Fibroblast of lung (primary cell): Measurements from ENCODE around the gene PKN1. TPM values are rescaled to one million over a fixed set of nuclear protein-coding genes. Genes with fewer than 3 reads are reported as not detected.

Experiments
- DNase-seq, 2 donors: peaks; one replicate each; pipeline versions ENCODE4 v3.0.0 to v3.0.0-alpha.2; 2010; ENCODE audit warnings: low read depth in 2 of 2
- H2AFZ ChIP-seq: 2 replicates; pipeline ENCODE4 v1.5.1; 2012; ENCODE audit warnings: low read length, control low read depth, inconsistent platforms
- H3K27ac ChIP-seq: 2 replicates; pipeline ENCODE4 v1.5.1; 2011; ENCODE audit warnings: low read length, control low read depth; ENCODE audit not compliant: insufficient read depth
- H3K27me3 ChIP-seq: 2 replicates; pipeline ENCODE4 v1.5.1; 2011; ENCODE audit warnings: mild to moderate bottlenecking, low read length; ENCODE audit not compliant: control insufficient read depth, insufficient read depth
- H3K36me3 ChIP-seq: 2 replicates; pipeline ENCODE4 v1.5.1; 2011; ENCODE audit warnings: low read length; ENCODE audit not compliant: control insufficient read depth, insufficient read depth
- H3K4me1 ChIP-seq: 2 replicates; pipeline ENCODE4 v1.5.1; 2011; ENCODE audit warnings: low read length; ENCODE audit not compliant: control insufficient read depth, insufficient read depth; ENCODE audit errors: extremely low read depth
- H3K4me2 ChIP-seq: 2 replicates; pipeline ENCODE4 v1.5.1; 2011; ENCODE audit warnings: low read length, control low read depth; ENCODE audit not compliant: insufficient read depth; ENCODE audit errors: extremely low read depth
- H3K4me3 ChIP-seq, 4 experiments: fragments of 200-600 bp in 1 of 4; sonication (generic) in 1 of 4; replicated peaks in 1 of 4; 2 replicates each; pipeline ENCODE4 v1.5.1; 2011 to 2016; ENCODE audit warnings: low read length in 4 of 4, low read depth in 3 of 4, mild to moderate bottlenecking in 3 of 4, control low read depth in 2 of 4, inconsistent platforms in 1 of 4, mixed read lengths in 1 of 4; ENCODE audit not compliant: insufficient read depth in 1 of 4; ENCODE audit errors: control extremely low read depth in 1 of 4
- H3K79me2 ChIP-seq: 2 replicates; pipeline ENCODE4 v1.5.1; 2012; ENCODE audit warnings: mild to moderate bottlenecking, low read length, inconsistent platforms; ENCODE audit not compliant: control insufficient read depth, insufficient read depth
- H3K9ac ChIP-seq: 2 replicates; pipeline ENCODE4 v1.5.1; 2011; ENCODE audit warnings: mild to moderate bottlenecking, low read length, control low read depth; ENCODE audit not compliant: insufficient read depth
- H3K9me3 ChIP-seq: 2 replicates; pipeline ENCODE4 v1.5.1; 2012; ENCODE audit warnings: low read depth, low read length; ENCODE audit not compliant: control insufficient read depth, insufficient read depth
- H4K20me1 ChIP-seq: 2 replicates; pipeline ENCODE4 v1.5.1; 2011; ENCODE audit warnings: low read length; ENCODE audit not compliant: control insufficient read depth, insufficient read depth; ENCODE audit errors: extremely low read depth
- EZH2 ChIP-seq: IDR thresholded peaks from 2 replicates; pipeline ENCODE4 v1.5.1; 2012; ENCODE audit warnings: low read length, control low read depth, mild to moderate bottlenecking; ENCODE audit errors: missing control alignments
- polyA plus RNA-seq, 2 donors: library from polyadenylated mRNA; depleted of rRNA in 1 of 2; stranded (reverse) in 1 of 2; unstranded in 1 of 2; fragments of >200 nt; gene quantifications; 2 replicates each; pipeline ENCODE4 v1.2.1, GENCODE V29; 2011 to 2012; ENCODE audit warnings: missing spikeins in 1 of 2
- total RNA-seq: library from RNA; depleted of rRNA; stranded (reverse); fragments of >200 nt; gene quantifications from 2 replicates; pipeline ENCODE4 v1.2.1, GENCODE V29; 2014
- TF ChIP-seq, protein P1 (sequence below), 2 donors: IDR thresholded peaks in 1 of 2; conservative IDR thresholded peaks in 1 of 2; 1 replicate in 1 of 2; 2 replicates in 1 of 2; pipeline ENCODE4 v1.5.1; 2011 to 2012; ENCODE audit warnings: low read length in 2 of 2, control low read depth in 1 of 2, inconsistent platforms in 1 of 2, low read depth in 1 of 2, mild to moderate bottlenecking in 1 of 2

The PKN1 gene
- total and polyA plus RNA-seq, 2 donors (not counting 1 experiment from before 2014, with no cell fraction given): 43.2 to 141 TPM

DNA sequence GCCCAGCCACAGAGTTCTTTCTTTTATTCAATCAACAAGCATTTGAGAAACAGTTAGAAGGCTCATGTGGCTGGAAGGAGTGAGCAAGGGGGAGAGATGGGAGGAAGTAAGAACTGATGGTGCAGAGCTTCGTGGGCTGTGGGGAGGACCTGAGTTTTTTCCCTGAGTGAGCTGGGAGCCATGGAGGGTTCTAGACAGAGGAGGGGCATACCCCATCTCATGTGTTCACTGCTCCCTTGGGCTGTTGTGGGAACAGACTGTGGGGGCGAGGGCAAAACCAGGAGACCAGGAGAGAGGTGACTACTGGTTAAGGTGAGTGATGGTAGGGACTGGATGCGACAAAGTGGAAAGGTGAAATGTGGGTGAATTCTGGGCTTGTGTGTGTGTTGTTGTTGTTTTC is 2.4 kb upstream of the PKN1 start:
- Histone ChIP-seq H3K79me2 (peaks cover 18% of the 10 kb centered on the region), H2AFZ (no peak overlapping the region), H3K9me3 (no peaks in the 10 kb centered on the region), H3K9ac (no peak overlapping the region), H3K4me3 (no peak overlapping the region), H4K20me1 (no peaks in the 10 kb centered on the region), H3K36me3 (no peaks in the 10 kb centered on the region), H3K27me3 (no peaks in the 10 kb centered on the region), H3K4me2 (no peak overlapping the region), H3K27ac (no peak overlapping the region), H3K4me1 (peaks cover 13% of the 10 kb centered on the region)
- TF ChIP-seq, protein P1, sequence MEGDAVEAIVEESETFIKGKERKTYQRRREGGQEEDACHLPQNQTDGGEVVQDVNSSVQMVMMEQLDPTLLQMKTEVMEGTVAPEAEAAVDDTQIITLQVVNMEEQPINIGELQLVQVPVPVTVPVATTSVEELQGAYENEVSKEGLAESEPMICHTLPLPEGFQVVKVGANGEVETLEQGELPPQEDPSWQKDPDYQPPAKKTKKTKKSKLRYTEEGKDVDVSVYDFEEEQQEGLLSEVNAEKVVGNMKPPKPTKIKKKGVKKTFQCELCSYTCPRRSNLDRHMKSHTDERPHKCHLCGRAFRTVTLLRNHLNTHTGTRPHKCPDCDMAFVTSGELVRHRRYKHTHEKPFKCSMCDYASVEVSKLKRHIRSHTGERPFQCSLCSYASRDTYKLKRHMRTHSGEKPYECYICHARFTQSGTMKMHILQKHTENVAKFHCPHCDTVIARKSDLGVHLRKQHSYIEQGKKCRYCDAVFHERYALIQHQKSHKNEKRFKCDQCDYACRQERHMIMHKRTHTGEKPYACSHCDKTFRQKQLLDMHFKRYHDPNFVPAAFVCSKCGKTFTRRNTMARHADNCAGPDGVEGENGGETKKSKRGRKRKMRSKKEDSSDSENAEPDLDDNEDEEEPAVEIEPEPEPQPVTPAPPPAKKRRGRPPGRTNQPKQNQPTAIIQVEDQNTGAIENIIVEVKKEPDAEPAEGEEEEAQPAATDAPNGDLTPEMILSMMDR (conservative IDR thresholded peaks at IDR 0.05 in 1 of 2, IDR thresholded peaks at IDR 0.05 in 1 of 2; ENCODE audit: low read depth in 1 of 2, low read length in 2 of 2): no peak
- no peak for TF ChIP-seq EZH2
- DNase-seq: no peak

- H3K4me1 ChIP-seq: peaks cover 13% of the 10 kb centered on the region
- H4K20me1 ChIP-seq: no peaks in the 10 kb centered on the region
- H3K36me3 ChIP-seq: peaks cover 1% of the 10 kb centered on the region
- H3K9me3 ChIP-seq: no peaks in the 10 kb centered on the region
- H3K9ac ChIP-seq: peak overlapping the region; percentile 67
- peak overlapping the region; percentile 32 for H3K27ac ChIP-seq
- peak overlapping the region; percentile 84 for H3K4me2 ChIP-seq
- H2AFZ ChIP-seq: no peak overlapping the region
- no peaks in the 10 kb centered on the region for H3K27me3 ChIP-seq
- peak overlapping the region; percentile 65 to 79 (median 77) for H3K4me3 ChIP-seq
- no peak for DNase-seq
- H3K79me2 ChIP-seq: peaks cover 25% of the 10 kb centered on the region
- no peak for TF ChIP-seq EZH2
- TF ChIP-seq, protein P1 (conservative IDR thresholded peaks at IDR 0.05 in 1 of 2, IDR thresholded peaks at IDR 0.05 in 1 of 2; ENCODE audit: low read depth in 1 of 2, low read length in 2 of 2): no peak
Observed at GRCh38 chr19:14433554-14434501, 722 bp downstream of the PKN1 start.

DNA sequence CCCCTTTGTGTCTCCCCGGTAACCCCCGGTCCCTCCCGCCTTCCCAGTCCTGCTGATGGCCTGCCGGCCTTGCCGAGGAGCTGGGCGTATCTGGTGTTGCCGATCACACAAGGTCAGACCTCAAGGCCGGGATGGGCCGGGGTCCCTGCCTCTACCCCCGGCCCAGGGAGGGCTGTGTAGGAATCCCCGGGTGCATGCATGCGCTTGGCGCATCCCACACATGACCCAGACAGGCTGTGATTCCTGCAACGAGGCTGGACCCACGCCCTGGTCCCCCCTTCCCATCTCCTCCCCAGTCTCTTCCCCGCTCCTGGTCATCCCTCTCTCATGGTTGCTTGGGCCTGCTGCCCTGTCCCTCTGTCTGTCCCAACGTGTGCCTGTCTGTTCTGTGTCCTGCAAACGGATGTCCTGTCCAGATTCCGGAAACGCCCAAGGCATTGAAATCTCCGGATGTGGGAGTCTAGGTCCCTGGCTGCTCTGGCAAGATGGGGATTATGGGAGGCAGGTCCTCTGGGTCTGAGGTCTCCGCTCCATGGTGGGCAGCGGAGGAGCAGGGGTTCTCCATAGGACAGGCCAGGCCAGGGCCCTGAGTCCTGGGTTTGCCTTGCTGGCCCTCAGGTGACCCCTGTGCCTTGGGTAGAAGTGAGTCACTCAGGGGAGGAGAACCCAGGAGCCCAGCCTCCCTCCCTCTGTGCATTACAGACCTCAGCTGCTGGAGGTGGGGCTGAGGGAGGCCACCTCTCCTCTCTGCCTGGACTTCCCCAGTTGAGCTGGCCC is 1.6 kb downstream of the PKN1 start:
- Histone ChIP-seq H3K9ac (peak overlapping the region; percentile 30), H3K36me3 (peaks cover 1% of the 10 kb centered on the region), H3K79me2 (peaks cover 32% of the 10 kb centered on the region), H3K4me3 (peak overlapping the region; percentile 65 to 79 (median 77)), H3K27ac (peak overlapping the region; percentile 54), H3K4me2 (peak overlapping the region; percentile 84), H4K20me1 (no peaks in the 10 kb centered on the region), H3K27me3 (no peaks in the 10 kb centered on the region), H3K4me1 (peaks cover 13% of the 10 kb centered on the region), H3K9me3 (no peaks in the 10 kb centered on the region), H2AFZ (peak overlapping the region; percentile 62)
- TF ChIP-seq, protein P1 (conservative IDR thresholded peaks at IDR 0.05 in 1 of 2, IDR thresholded peaks at IDR 0.05 in 1 of 2; ENCODE audit: low read depth in 1 of 2, low read length in 2 of 2): no peak
- TF ChIP-seq EZH2: no peak
- peak; percentile 68 to 77 for DNase-seq
